GM19452 (cell line): Measurements from ENCODE around the gene SNX33.
"Not testable (repeated sequence)": the region's sequence is repeated elsewhere in the genome, so short reads cannot be mapped to it uniquely, and the experiment has no call there.

Source experiments
- ATAC-seq: cut with Tn5 transposase; IDR thresholded peaks from one replicate; pipeline ENCODE4 v1.9.1; 2021; ENCODE audit not compliant: unreplicated experiment

The SNX33 gene

GRCh38 chr15:75697523-75697922 is 49.8 kb downstream of the SNX33 start:
- no peak for ATAC-seq

GRCh38 chr15:75697974-75698747 is 50.4 kb downstream of the SNX33 start:
- ATAC-seq = not testable (repeated sequence)

GRCh38 chr15:75699517-75699916 is 51.8 kb downstream of the SNX33 start:
- ATAC-seq = not testable (repeated sequence)

GRCh38 chr15:75699961-75700874 is 52.5 kb downstream of the SNX33 start:
- ATAC-seq = peak; percentile 62

GRCh38 chr15:75701071-75702003 is 53.6 kb downstream of the SNX33 start:
- ATAC-seq = not testable (repeated sequence)

GRCh38 chr15:75702436-75702835 is 54.7 kb downstream of the SNX33 start:
- no peak for ATAC-seq

- not testable (repeated sequence) for ATAC-seq
These were observed 55.9 kb downstream of the SNX33 start for GRCh38 chr15:75703440-75704262.

GRCh38 chr15:75704263-75704615 is 56.5 kb downstream of the SNX33 start:
- no peak for ATAC-seq

GRCh38 chr15:75704618-75705017 is 56.9 kb downstream of the SNX33 start:
- ATAC-seq = no peak

GRCh38 chr15:75705375-75705774 is 57.7 kb downstream of the SNX33 start:
- ATAC-seq = not testable (repeated sequence)

GRCh38 chr15:75705854-75706681 is 58.4 kb downstream of the SNX33 start:
- ATAC-seq = no peak

- ATAC-seq = no peak
These were observed 58.9 kb downstream of the SNX33 start for GRCh38 chr15:75706682-75706954.

- ATAC-seq = not testable (repeated sequence)
These were observed 61.7 kb downstream of the SNX33 start for GRCh38 chr15:75709458-75709857.

GRCh38 chr15:75710874-75711273 is 63.2 kb downstream of the SNX33 start:
- not testable (repeated sequence) for ATAC-seq

GRCh38 chr15:75711495-75711894 is 63.8 kb downstream of the SNX33 start:
- ATAC-seq = not testable (repeated sequence)
